HG03066 (cell line): ENCODE data around the gene MYCL.
"Not testable (repeated sequence)": the region's sequence is repeated elsewhere in the genome, so short reads cannot be mapped to it uniquely, and the experiment has no call there.

Experiments
- ATAC-seq: cut with Tn5 transposase; IDR thresholded peaks from one replicate; pipeline ENCODE4 v1.9.1; 2021; ENCODE audit warnings: low read depth; ENCODE audit not compliant: unreplicated experiment

The MYCL gene

DNA sequence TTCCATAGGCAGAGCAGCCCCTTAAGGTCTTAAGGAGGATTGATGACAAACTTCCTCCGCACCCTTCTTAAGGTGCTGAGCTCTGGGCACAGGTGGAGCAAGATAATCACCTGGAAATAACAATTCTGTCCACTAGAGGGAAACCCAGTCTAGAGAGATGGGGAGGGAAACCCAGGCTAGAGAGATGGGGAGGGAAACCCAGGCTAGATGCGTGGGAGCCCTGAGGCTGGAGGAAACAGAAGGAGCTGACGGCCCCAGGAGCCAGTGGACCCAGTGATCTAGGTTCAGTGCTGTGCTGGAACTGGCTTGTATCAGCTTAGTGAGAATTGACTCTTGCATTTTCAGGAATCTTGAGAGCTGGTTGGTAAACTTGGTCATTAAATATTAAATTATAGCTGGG lies 17.8 kb upstream of the MYCL start:
- ATAC-seq, result no peak

DNA sequence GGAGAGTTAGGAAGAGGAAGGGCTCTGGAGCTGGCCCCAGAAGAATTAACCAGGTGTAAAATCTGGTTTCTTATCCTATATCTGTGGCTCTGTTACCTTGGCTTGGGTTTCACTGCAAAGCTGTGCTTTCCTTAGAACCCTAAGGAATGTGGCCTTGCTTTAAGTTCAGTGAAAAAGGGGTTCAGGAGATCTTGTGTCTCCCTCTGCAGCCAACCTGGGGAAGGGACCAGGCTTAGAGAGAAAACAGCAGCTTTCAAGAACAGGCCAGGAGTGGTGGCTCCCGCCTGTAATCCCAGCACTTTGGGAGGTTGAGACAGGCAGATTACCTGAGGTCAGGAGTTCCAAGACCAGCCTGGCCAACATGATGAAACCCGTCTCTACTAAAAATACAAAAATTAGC lies 16.1 kb upstream of the MYCL start:
- no peak for ATAC-seq

DNA sequence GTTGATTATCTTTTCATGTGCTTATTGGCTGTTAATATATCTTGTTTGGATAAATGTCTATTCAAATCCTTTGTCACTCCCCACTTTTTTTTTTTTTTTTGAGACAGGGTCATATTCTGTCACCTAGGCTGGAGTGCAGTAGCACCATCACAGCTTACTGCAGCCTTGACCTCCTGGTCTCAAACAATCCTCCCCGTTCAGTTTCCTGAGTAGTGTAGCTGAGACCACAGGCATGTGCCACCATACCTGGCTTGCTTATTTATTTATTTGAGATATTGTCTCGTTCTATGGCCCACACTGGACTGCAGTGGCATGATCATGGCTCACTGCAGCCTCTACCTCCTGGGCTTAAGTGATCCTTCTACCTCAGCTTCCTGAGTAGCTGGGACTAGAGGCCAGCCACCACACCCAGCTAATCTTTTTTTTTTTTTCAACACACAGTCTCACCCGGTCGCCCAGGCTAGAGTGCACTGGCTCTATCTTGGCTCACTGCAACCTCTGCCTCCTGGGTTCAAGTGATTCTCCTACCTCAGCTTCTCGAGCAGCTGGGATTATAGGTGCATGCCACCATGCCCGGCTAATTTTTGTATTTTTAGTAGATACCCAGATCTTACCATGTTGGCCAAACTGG lies 13.9 kb upstream of the MYCL start:
- no peak for ATAC-seq

DNA sequence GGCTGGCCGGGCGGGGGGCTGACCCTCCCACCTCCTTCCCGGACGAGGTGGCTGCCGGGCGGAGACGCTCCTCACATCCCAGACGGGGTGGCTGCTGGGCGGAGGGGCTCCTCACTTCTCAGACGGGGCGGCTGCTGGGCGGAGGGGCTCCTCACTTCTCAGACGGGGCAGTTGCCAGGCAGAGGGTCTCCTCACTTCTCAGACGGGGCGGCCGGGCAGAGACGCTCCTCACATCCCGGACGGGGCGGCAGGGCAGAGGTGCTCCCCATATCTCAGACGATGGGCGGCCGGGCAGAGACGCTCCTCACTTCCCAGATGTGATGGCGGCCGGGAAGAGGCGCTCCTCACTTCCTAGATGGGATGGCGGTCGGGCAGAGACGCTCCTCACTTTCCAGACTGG lies 11.4 kb upstream of the MYCL start:
- not testable (repeated sequence) for ATAC-seq

DNA sequence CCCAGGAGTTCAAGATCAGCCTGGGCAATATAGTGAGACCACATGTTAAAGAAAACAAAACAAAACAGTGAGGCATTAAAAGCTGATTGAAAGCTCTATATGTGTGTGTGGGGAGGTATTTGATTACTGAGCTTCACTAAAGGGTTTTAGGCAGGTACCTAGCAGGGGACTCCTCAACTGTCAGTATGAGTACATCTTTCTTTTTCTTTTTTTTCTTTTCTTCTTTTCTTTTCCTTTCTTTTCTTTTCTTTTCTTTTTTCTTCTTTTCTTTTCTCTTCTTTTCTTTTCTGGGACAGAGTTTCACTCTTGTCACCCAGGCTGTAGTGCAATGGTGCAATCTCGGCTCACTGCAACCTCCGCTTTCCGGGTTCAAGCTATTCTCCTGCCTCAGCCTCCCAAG lies 8.5 kb upstream of the MYCL start:
- ATAC-seq, result no peak

DNA sequence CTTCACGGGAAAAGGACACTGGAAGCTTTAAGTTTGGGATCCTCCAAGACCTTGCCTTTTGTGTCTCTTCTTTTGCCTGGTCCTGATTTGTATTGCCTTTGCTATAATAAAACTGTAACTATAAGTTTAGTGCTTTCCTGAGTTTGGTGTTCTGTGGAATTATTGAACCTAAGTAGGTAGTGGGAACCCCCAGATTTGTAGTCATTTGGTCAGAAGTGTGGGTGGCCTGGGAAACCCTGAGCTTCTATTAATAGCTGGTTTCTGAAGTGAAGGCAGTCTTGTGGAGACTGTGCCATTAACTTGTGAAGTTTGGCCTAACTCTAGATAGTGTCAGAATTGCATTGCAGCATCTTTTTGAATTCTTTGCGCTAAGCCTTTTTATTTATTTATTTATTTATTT lies 6.8 kb upstream of the MYCL start:
- no peak for ATAC-seq

DNA sequence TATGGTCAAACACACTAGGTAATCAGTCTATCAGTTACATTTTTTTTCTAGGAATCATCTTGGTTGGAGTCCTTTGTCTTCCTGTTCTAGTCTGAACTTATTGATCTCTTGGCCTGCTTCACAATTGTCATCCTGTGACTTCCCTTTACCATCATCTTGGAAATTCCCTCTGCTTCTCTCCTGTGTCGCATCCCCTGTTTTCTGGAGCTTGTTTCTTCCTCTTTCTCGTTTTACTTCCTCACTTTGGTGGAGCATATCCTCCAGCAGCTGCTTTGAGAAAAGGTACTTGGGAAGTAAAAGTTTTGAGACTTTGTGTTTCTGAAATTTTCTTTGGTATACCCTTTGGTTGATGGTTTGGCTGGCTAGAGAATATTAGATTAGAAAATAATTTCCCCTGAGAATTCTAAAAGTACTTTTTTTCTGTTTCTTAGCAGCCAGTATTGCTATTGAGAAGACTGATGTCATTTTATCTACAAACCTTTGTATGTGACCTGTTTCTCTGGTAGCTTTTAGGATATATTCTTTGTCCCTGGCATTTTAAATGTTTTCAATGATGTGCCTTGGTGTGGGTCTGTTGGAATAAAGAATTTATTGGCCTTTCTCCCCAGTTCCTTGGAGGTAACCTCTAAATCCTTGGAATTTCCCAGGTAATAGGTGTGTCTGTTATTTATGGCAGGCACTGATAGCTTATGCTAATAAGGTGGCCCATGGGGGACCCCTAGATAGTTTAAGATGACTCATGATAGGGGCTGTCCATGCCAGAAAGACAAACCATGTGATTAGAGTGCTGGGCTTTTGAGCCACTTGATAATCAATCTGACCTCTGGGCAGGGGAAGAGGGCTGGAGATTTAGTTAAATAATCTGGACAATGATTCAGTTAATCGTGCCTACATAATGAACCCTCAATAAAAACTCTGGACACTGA lies 6.1 kb upstream of the MYCL start:
- no peak for ATAC-seq

DNA sequence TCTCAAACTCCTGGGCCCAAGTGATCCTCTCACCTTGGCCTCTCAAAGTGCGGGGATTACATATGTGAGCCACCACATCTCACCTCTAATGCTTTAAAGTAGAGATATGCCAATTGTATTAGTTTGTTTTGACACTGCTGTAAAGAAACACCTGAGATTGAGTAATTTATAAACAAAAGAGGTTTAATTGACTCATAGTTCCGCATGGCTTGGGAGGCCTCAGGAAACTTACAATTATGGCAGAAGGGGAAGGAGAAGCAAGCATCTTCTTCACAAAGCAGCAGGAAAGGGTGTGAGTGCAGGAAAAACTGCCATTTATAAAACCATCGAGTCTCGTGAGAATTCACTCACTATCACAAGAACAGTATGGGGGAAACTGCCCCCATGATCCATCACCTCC lies 3.5 kb upstream of the MYCL start:
- ATAC-seq, result no peak

DNA sequence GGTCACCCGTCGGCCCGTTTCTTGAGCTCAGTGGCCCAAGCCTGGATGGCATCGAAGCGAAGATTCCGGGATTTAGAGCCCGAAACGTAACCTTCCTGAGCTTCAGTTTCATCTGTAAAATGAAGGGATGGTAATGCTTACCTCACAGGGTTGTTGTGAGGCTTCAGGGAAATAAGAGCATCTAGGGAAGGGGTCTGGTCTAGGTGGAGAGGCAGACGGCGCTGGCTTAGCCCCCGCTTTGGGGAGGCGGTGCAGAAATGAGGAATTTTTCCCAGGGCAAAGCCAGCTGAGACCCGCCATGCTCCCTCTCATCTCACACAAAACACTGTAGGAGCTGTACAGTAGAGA lies 717 bp upstream of the MYCL start:
- ATAC-seq, result no peak

DNA sequence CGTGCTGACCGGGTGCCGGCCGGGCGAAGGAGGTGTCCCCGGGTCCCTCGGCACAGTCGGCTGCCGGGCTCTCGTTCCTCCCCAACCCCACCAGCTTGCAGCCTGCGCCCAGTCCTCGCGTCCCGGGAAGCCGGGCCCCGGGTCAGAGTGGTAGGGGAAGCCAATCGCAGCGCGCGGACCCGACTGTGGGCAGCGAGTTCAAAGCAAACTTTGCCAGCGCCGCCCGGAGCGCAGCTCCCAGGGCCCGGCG lies 328 bp downstream of the MYCL start:
- peak; percentile 25 for ATAC-seq

DNA sequence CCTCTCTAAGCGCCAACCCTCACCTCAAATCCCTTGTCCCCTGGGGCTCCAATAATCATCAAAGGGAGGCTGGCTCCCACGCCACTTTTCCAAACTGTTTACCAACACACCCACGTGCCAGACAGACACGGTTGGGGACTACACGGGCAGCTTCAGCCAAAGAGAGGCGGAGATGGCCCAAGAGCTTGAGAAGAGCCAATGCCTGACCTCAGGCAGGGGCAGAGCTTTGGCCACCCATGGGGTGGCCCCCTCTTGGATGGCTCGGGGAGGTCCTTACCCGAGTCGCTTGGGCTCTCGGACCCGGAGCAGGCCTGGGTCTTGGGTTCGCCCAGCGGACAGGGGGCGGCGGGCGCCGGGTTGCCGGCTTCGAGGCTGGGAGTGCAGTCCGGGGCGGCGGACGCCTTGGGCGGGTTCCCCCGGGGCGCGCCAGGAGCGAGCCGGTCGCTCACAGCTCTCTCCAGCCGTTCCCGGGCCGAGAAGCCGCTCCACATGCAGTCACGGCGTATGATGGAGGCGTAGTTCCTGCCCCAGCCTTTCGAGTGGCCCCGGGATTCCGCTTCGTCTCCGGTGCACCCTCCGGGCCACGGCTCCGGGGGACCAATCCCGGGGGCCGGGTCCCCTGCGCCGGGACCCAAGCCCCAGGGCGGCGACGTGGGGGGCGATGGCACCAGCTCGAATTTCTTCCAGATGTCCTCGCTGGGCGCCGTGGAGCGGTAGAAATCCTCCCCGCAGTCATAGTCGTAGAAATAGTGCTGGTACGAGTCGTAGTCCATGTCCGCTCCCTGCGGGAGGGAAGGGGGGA lies 854 bp downstream of the MYCL start:
- no peak for ATAC-seq

DNA sequence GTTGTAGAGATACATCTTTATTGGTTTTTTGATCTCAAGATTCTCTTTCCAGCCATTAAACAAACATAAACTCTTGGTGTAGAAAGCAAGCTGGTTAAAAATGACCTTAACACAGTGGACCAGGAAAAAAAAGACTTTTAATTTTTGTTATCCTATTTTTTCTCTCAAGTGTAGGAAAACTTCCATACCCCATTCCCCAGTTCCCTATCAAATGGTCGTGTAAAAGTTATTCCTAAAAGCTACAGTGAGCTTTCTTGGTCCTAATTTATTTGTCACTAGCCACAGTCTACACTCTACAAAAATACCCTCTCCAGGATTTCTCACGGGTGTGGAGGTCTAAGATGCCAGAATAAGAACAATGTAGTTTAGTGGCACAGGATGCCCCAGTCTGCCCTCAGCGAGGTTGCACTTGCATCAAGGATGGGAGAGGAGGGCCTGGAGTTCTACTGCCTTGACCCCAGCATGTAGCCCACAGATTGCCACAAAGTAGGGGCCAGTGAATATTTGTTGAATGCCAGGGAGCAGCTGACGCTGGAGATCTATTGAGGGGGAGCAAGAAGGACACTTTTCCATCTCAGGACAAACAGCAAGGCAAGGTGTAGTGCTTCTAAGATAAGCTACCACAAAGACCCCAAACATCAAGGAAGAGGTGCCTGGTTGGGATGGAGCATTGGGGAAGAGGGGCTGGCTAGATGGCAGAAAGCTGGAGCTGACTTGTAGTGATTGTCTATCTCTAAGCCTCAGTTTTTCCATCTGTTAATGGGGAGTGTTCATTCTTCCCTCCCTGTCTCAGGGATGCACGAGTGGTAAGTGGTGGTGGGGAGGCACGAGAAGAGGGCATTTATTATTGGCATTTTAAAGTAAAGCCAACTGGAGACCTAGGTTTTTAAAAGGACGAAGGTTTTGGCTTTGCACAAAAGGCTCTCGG lies 1.8 kb downstream of the MYCL start:
- no peak for ATAC-seq

DNA sequence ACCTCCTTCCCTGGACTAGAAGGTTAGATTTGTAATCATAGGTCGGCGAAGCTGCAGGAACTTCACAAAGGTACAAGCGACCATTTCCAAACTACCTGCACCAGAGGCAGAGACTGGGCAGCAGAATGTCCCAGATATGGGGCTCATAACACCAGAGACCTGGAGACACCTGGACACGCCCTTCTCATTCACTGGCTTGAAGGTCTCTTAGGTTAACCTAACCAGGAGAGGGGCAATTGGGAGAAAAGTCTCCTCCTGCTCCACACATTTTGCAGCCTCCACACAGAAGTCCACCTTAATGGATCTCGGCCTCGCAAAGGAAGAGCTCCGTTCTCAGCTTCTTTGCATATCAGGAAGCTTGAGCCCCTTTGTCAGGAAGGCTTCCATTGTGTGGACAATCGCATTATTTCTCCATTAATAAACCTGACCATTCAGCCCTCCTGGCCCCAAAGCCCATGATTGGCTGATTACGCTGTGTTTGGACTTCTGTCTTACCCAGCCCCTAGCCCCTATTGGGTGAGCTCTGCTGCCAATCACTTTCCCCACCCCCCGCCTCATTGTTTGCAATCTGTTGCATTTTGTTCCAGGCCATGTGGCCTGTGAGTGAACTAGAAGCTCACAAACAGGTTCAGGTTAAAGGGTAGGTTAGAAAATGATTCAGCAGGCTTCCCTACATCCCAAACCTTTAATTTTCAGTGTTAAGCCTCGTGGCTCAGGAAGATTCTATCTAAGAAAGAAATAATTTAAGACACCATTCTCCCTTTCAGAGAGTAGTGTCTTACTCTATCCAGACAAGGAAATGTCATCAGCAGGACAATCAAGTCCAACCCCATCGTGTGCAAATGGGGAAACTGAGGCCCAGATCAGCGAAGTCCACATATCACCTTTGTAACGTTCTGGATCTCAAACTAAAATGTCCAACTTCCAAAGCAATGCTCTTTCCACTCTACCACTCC lies 2.8 kb downstream of the MYCL start:
- ATAC-seq, result no peak

DNA sequence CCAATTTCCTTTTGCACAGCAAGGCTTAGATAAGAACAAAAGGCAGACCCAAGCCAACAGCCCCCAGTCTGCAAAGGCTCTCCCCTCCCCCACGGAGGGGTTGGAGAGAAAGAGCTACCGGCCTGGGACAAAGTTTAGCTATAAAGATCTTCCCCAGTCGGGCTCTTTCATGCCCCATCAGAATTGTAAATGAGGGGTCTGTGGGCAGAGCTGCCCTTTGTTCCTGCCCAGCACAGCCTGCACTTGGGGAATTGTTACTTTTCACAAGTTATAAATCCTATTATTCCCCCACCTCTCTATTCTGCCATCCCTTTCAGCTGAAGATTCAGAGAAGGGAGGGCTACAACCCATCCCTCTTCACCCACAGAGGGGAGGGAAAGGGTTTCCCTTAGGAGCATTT lies 3.5 kb downstream of the MYCL start:
- ATAC-seq, result no peak

DNA sequence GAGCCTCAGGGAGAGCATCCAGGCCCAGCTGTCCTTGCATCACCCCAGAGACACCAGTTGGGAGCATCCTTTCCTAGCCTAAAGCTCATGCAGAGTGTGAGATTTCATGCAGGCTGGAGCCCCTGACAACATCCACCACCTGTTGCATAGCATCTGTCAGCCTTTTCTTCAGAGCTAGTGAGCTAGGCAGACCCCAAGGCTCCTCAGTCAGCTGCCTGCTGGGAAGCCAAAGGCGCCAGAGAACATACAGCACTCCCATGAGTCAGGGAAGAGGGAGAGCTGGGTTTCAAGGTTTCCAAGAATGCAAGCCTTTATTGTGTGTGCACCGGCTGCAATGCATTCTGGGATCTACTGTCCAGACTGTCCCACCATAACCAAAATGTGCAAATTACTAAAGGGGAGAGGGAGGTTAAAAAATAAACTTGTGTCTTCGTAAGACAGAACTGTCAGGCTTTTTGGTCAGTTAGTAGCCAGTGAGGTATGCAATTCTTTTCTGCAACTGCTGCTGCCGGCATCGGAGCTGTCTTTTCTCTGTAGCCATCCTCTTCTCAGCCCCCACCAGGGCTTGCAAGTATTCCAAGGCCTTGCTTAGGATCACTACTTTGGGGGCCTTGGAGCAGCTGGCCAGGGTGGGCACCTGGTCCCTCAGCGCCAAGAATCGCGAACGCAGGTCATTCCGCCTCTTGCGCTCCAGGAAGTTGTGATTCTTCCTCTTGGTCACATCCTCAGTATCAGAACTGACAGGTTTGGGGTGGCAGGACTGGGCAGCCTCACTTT lies 4.6 kb downstream of the MYCL start:
- no peak for ATAC-seq

DNA sequence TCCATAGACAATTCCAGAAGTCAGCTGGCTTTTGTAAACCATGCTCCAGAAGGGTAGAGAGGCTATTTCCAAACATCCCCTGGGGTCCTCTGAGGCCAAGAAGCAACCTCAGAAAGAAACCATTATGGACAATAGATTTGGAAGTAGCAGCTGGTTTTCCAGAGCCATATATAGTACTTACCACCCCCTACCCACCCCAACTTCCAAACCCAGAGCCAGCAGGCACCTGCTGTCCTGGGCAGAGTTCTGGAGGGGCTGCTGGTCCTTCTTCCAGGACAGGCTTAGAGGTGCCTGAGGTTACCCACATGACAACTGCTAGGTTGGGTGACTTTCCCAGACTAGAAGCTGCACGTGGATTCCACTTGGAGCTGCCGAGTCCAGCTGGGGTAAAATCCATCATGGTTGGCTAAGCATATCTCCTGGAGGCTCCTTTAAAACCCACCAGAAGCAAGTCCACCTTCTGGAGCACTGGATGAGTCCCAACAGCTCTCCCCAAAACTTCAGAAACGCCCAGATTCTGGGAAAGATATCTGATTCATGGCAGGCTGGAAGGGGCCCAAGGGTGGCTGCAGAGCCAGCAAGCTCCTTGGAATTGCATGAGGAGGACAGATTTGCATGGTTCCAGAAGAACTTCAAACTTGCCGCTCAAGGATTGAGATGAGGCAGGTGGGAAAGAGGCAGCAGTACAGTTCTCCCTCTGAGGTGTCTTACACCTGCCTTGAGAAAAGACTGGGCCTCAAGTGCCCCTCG lies 5.8 kb downstream of the MYCL start:
- no peak for ATAC-seq

DNA sequence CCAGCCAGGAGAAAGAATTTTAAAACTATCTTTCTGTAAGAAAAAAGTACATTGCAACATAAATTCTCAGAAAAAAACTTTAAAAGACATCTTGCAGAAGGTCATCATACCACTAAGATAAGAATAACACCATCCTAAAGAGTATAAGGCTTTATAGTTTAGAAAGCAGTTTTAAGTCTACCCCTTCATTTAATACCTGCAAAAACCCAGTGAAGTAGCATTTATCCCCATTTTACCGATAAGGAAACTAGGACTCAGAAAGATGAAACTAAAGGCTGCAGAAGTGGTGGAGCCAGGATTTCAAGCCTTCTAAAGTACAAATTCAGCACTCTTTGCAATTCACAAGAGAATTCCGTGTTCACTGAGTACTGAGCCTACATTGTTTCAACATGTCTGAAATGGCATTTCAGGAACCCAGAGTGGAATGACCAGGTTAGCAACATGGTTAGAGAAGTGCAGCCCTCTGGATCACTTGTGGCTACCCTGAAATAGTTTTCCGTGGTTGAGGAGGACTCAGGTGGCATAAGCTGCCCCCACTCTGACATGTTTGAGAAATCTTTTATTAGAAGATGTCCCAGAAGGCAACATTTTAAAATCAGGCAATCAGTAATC lies 6.7 kb downstream of the MYCL start:
- no peak for ATAC-seq
